GM10266 (cell line): ENCODE results near the gene LRP11.

Experiments used
- DNase-seq: peaks from one replicate; pipeline ENCODE4 v3.0.0; 2012; ENCODE audit errors: extremely low spot score
- CTCF ChIP-seq: IDR thresholded peaks from 2 replicates; pipeline ENCODE4 v1.5.1; 2012; ENCODE audit warnings: mild to moderate bottlenecking, low read depth; ENCODE audit not compliant: control insufficient read depth, insufficient read depth; ENCODE audit errors: missing control alignments

LRP11 gene

GRCh38 chr6:149843051-149843633 is 21.0 kb downstream of the LRP11 start:
- no peak for TF ChIP-seq CTCF
- no peak for DNase-seq

GRCh38 chr6:149842331-149842730 is 21.8 kb downstream of the LRP11 start:
- TF ChIP-seq CTCF, result no peak
- DNase-seq, result no peak

GRCh38 chr6:149840345-149841075 is 23.6 kb downstream of the LRP11 start:
- peak; percentile 64 for DNase-seq
- peak; percentile 59 for TF ChIP-seq CTCF

GRCh38 chr6:149834513-149835481 is 29.4 kb downstream of the LRP11 start:
- DNase-seq, result peak; percentile 49
- TF ChIP-seq CTCF, result peak; percentile 90

GRCh38 chr6:149833651-149834050 is 30.5 kb downstream of the LRP11 start:
- TF ChIP-seq CTCF, result no peak
- no peak for DNase-seq

- DNase-seq, result no peak
- TF ChIP-seq CTCF, result no peak
These were observed 32.8 kb downstream of the LRP11 start for GRCh38 chr6:149831308-149831820.
